ENCODE data around the gene GPX3.

The GPX3 gene

GRCh38 chr5:151058301-151058700, 37.9 kb downstream of the GPX3 start:
- no peak for DNase-seq (ENCODE audit: low spot score)

DNA sequence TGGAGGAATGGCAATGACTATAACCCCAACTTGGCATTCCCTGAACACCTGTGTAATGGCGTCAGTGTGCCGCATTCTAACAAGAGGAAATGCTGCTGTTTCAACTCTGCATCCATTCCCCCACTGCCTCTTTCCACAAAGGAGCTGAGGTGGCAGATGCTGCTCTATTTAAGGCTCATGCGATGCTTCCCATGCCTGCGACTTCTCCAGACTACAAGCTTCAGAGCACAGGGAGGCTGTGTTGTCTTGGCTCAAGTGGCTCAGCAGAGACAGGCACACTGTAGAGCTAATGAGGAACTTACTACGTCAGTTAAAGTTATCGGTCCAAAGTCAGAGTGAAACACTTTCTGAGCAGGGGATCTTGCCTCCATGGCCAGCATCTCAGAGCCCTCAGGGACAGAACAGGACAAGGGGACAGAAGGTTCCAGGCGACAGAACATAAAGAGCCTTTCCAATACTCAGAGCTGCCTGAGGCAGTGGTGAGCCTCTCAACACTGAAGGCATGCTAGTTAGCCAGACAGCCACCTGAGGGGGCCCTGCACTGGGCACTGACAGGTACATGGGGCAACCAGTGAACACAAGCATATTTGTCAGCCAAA, 38.6 kb downstream of the GPX3 start:
- DNase-seq (ENCODE audit: low spot score), result no peak

DNA sequence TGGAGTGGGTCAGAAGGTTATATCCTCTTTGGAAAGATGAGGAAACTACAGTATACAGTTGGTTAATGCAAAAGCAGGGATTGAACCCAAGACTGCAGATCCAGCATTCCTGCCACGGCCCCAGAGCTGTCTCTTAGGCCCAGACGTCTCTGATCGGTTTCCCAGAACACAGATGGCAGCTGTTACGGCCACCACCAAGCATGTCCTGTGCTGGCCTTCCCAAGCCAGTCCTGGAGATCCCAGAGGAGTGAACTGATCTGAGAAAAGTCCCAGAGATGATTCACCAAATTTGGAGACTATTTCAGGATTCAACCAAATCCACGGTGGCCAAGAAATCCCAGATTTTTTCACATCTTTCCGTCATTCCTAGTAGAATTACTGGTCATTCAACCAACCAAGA, 40.4 kb downstream of the GPX3 start:
- DNase-seq (ENCODE audit: low spot score), result no peak

GRCh38 chr5:151062405-151063141, 42.2 kb downstream of the GPX3 start:
- DNase-seq (ENCODE audit: low spot score), result no peak

DNA sequence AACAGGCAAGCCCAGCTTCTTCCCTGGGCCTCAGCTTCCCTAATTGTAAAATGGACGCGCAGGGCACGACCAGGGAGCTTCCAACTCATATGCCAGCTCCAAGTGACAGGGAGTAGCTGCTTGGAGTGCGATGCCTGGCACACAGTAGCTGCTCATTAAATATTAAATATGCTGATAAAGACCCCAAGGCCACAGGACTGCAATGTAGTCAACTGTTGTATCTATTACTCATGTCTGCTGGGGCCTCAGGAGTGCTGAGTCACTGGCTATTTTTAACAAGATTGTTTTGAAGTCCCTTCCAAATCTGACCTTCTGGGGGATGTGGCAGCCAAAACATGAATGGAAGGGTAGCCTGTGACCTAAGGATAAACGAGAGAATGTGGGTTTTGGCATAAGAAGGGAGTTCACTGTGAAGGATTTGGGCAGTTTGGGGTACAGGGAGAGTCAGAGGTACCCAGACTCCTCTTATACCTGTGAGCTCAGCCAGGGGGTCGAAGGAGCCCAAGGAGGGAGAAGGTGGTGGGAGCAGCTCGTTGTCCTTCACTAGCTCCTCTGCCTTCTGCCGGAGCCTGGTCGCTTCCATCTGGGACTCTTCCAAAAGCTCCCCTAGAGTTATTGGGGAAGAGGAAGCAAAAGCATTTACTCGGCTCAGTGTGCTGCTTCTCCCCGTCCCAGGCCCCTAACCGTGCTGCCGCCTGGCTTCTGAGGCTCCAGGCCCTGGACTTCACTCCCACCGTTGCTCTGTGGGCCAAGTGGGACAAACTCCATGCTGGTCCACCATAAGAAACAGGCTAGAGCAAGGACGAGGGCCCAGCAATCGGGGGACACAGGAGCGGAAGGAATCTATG, 43.0 kb downstream of the GPX3 start:
- DNase-seq (ENCODE audit: low spot score), result peak; percentile 64

DNA sequence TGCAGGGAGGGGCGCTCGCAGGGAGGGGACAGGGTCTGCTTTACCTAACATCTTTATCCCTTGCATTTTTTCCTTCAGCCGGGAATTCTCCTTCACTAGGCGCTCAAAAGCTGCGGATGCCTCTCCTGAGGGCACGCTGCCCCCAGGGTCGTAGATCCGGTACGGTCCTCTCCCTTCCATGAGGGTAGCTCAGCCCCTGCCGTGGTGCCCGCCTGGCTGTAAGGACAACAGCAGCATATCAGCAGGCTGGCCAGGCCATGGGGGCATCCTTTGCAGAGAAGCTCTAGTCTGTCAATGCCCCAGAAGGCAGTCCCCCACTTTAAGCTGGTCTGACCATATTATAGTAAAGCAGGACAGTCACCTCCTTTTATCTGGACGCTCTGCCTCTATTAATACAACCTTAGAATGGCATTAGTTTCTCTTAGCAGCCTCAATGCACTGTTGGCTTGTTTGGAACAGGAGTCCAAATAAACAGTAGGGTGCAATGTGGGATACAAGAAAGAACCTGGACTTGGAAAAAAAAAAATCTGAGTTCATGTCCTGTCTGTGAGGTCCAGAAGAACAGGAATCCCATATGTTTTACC, 44.6 kb downstream of the GPX3 start:
- no peak for DNase-seq (ENCODE audit: low spot score)

DNA sequence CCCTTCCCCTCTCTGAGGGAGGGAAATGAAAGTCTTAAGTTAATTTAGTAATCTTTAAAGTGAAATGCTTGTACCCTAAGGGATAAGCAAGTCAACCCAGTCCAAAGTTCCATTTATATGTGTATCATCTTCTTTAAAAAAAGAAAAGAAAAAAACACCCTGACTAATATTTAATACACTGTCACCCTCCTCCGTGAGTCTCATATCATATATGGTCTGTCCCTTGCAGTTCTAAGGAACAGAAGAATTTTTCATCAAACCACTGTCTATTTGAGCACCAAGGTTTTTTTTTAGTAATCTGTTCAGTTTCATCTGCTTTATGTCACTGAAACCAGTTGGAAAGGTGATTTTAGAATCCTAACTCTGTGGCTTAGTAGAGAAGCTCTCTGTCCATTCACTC, 45.2 kb downstream of the GPX3 start:
- no peak for DNase-seq (ENCODE audit: low spot score)

GRCh38 chr5:151066920-151067319, 46.5 kb downstream of the GPX3 start:
- DNase-seq (ENCODE audit: low spot score), result no peak

- no peak for DNase-seq (ENCODE audit: low spot score)
These were observed 47.4 kb downstream of the GPX3 start for GRCh38 chr5:151067632-151068432.

DNA sequence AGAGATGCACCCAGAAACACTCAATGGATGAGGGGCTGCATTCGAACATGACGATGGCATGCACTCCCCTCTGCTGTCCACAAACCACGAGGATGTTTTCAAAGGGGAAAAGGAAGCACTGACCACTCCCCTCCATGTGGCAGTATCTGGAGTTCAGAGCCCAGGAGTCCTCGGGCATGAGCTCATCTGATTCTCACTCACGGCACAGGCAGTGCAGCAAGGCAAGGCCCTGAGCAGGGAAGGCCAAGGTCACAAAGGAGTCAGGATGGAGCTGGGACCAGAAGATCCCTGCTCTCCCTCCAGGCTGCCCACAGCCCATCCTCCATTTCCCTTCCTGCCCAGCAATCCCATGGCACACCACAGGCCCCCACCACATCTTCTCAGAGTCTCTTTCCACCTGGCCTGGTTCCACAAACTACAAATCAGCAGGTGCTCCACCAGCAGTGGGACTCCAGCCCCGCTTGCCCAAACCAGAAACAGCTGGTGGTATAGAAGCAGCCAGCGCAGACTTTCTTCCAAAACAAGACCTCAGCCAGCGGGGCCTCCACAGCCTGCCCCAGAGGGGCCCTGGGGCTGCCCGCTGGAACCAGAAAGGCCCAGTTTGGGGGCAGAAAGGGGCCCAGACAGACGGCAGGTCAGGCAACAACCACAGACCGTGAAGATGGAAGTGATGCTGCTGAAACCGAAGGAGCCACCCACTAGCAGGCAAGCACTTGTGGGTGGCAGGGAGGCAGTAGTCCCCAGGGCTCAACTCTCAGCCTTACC, 48.2 kb downstream of the GPX3 start:
- no peak for DNase-seq (ENCODE audit: low spot score)

DNA sequence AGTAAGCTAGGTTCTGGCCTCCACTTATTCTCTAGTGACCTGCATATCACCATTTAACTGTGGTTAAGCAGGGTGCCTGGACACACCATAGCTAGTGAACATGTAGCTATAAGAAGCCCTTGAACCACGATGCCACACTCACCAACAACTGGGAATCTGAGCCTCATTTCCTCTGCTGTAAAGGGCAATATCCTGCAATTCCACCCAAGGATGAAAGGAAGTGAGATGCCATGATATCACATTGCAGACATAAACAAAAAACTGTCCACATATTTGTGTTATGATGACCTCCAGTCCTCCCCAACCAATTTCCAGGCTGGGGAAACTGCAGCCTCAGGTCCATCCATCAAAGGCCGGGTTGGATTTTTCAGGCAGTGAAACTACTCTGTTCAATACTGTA, 50.1 kb downstream of the GPX3 start:
- peak; percentile 78 for DNase-seq (ENCODE audit: low spot score)

- DNase-seq (ENCODE audit: low spot score), result no peak
These were observed 50.6 kb downstream of the GPX3 start for GRCh38 chr5:151071021-151071420.

DNA sequence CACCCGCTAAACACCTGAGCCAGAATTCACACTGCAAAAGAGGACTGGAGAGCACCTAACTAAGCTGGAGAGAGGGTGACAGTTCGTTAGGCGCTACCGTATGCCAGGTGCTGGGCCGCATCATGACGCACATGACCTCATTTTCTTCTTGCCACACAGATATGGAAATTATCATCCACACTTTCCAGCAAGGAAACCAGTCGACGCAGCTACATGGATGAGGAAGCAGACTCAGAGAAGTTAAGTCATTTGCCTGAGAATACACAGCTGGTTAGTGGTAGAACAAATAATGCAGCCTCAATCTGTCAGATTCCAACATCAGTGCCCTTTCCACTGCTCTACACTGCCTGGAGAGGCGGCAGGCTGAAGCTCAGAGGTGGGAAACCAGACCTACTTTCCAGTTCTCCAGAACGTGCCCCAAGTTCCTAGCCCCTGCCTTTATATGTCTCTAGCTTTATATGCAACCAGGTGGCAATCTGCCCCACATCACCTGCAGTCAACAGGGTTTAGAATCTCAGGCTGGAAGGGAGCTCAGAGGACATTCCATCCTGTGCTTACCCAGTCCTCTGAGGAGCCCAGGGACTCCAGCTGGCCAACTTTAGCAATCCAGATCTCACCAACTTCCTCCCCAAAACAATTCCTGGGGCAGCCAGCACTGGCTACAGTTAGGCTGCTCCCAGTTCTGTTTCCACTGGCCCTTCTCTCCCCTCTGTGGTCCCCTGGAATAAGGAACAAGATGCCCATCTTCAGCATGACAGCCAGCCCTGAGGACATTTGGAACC, 51.6 kb downstream of the GPX3 start:
- DNase-seq (ENCODE audit: low spot score), result no peak

DNA sequence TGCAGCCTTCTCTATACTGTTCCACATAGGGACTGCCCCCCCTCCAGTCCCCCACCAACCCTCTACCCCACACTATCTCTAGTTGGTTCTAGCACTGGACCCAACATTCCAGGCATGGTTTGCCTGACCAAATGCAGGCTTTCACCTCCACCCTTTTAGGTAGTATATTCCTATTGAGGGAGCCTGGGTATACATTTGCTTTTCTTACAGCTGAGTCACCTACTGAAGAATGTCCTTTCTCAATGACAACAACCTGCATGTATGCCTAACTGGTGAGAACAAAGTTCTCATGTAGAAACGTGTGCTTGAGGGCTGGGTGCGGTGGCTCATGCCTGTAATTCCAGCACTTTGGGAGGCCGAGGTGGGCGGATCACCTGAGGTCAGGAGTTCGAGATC, 52.2 kb downstream of the GPX3 start:
- peak; percentile 46 for DNase-seq (ENCODE audit: low spot score)

- DNase-seq (ENCODE audit: low spot score), result no peak
These were observed 52.9 kb downstream of the GPX3 start for GRCh38 chr5:151073280-151073679.

- no peak for DNase-seq (ENCODE audit: low spot score)
These were observed 54.2 kb downstream of the GPX3 start for GRCh38 chr5:151074557-151074956.

GRCh38 chr5:151075698-151076331, 55.4 kb downstream of the GPX3 start:
- peak; percentile 61 for DNase-seq (ENCODE audit: low spot score)

- no peak for DNase-seq (ENCODE audit: low spot score)
These were observed 56.2 kb downstream of the GPX3 start for GRCh38 chr5:151076616-151077015.

- no peak for DNase-seq (ENCODE audit: low spot score)
These were observed 57.0 kb downstream of the GPX3 start for GRCh38 chr5:151077419-151077818.

DNA sequence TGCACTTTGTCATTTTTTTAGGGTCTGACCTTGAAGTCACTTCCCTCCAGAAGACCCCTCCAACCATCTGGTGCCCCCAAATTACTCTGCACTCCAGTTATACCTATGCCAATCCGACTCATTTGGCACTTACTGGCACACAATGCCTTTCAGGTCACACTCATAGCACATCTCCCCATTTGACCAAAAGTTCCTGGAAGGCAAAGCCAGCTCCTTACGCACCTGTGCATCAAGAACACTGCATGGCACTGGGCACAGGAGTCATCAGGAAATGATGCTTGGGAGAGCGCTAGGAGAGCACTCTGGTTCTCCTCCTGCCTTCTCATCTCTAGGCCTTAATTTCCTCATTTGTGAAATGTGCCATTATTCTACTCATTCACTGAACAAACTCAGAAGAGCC, 57.6 kb downstream of the GPX3 start:
- DNase-seq (ENCODE audit: low spot score), result no peak
